Skeletal muscle satellite cell (primary cell): Measurements from ENCODE around the gene CHAC1.

Source experiments
- H3K27me3 ChIP-seq: 2 replicates; pipeline ENCODE4 v1.7.0; 2013; ENCODE audit warnings: low read length; ENCODE audit not compliant: control insufficient read depth, insufficient read depth
- H3K36me3 ChIP-seq: 2 replicates; pipeline ENCODE4 v1.7.0; 2013; ENCODE audit warnings: mild to moderate bottlenecking, control low read depth, low read length; ENCODE audit not compliant: insufficient read depth
- H3K4me1 ChIP-seq: 2 replicates; pipeline ENCODE4 v1.7.0; 2013; ENCODE audit warnings: low read length; ENCODE audit not compliant: control insufficient read depth, insufficient read depth
- H3K4me2 ChIP-seq: 2 replicates; pipeline ENCODE4 v1.7.0; 2013; ENCODE audit warnings: mild to moderate bottlenecking, low read length
- H3K4me3 ChIP-seq: 2 replicates; pipeline ENCODE4 v1.7.0; 2013; ENCODE audit warnings: low read length
- H3K9ac ChIP-seq: 2 replicates; pipeline ENCODE4 v1.7.0; 2013; ENCODE audit warnings: mild to moderate bottlenecking, low read depth, low read length, moderate library complexity
- H3K9me3 ChIP-seq: replicated peaks from 2 replicates; pipeline ENCODE4 v1.7.0; 2013; ENCODE audit warnings: mild to moderate bottlenecking, control low read depth, low read length

CHAC1 gene

DNA sequence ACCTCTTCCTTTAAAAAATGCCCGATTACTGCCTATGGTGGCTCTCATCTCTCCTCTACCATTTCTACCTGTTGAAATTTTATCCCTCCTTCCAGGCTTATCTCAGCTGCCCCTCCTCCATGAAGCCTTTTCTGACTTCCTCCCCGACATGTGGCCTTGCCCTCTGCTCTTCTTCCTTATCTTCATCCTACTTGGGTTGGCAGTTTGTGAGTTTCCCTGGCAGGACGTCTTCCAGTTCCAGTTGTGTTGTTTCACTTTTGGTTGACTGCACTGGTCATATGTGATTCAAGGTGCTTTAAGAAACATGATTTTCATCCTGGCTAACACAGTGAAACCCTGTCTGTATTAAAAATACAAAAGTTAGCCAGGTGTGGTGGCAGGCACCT is 19.8 kb upstream of the CHAC1 start:
- Histone ChIP-seq H3K4me2 (no peak overlapping the region), H3K4me3 (no peak overlapping the region), H3K27me3 (peaks cover 39% of the 10 kb centered on the region), H3K9ac (no peak overlapping the region), H3K9me3 (no peaks in the 10 kb centered on the region), H3K36me3 (no peaks in the 10 kb centered on the region), H3K4me1 (peaks cover 38% of the 10 kb centered on the region)

GRCh38 chr15:40934457-40934856 is 18.8 kb upstream of the CHAC1 start:
- Histone ChIP-seq H3K4me3 (no peak overlapping the region), H3K4me1 (peaks cover 29% of the 10 kb centered on the region)

DNA sequence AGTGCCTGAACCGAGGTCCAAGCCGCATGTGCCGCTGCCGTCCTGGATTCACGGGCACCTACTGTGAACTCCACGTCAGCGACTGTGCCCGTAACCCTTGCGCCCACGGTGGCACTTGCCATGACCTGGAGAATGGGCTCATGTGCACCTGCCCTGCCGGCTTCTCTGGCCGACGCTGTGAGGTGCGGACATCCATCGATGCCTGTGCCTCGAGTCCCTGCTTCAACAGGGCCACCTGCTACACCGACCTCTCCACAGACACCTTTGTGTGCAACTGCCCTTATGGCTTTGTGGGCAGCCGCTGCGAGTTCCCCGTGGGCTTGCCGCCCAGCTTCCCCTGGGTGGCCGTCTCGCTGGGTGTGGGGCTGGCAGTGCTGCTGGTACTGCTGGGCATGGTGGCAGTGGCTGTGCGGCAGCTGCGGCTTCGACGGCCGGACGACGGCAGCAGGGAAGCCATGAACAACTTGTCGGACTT is 17.0 kb upstream of the CHAC1 start:
- Histone ChIP-seq H3K4me3 (no peak overlapping the region), H3K36me3 (no peaks in the 10 kb centered on the region)

More at GRCh38 chr15:40934457-40934856, 18.8 kb upstream of the CHAC1 start:
- no peaks in the 10 kb centered on the region for H3K36me3 ChIP-seq
- peaks cover 29% of the 10 kb centered on the region for H3K27me3 ChIP-seq
- no peak overlapping the region for H3K4me2 ChIP-seq
- no peak overlapping the region for H3K9ac ChIP-seq
- no peaks in the 10 kb centered on the region for H3K9me3 ChIP-seq

GRCh38 chr15:40936709-40937666 is 16.3 kb upstream of the CHAC1 start:
- peaks cover 28% of the 10 kb centered on the region for H3K4me1 ChIP-seq
- H3K9me3 ChIP-seq, result no peaks in the 10 kb centered on the region
- H3K9ac ChIP-seq, result no peak overlapping the region
- H3K36me3 ChIP-seq, result no peaks in the 10 kb centered on the region
- no peak overlapping the region for H3K4me3 ChIP-seq
- peak overlapping the region; percentile 50 for H3K4me2 ChIP-seq
- H3K27me3 ChIP-seq, result peaks cover 4% of the 10 kb centered on the region

More for the DNA sequence above, 17.0 kb upstream of the CHAC1 start:
- Histone ChIP-seq H3K27me3 (peaks cover 11% of the 10 kb centered on the region), H3K9me3 (no peaks in the 10 kb centered on the region), H3K9ac (no peak overlapping the region), H3K4me1 (peaks cover 24% of the 10 kb centered on the region), H3K4me2 (no peak overlapping the region)

- Histone ChIP-seq H3K4me1 (peaks cover 36% of the 10 kb centered on the region), H3K9ac (no peak overlapping the region), H3K27me3 (no peaks in the 10 kb centered on the region), H3K36me3 (no peaks in the 10 kb centered on the region), H3K4me2 (peak overlapping the region; percentile 26), H3K4me3 (no peak overlapping the region), H3K9me3 (no peaks in the 10 kb centered on the region)
Observed at GRCh38 chr15:40937762-40938535, 15.3 kb upstream of the CHAC1 start.

- no peak overlapping the region for H3K4me2 ChIP-seq
- no peak overlapping the region for H3K9ac ChIP-seq
- H3K4me1 ChIP-seq, result peaks cover 36% of the 10 kb centered on the region
- no peaks in the 10 kb centered on the region for H3K9me3 ChIP-seq
- no peak overlapping the region for H3K4me3 ChIP-seq
- no peaks in the 10 kb centered on the region for H3K36me3 ChIP-seq
- H3K27me3 ChIP-seq, result no peaks in the 10 kb centered on the region
Observed at GRCh38 chr15:40938536-40938870, 14.8 kb upstream of the CHAC1 start.

DNA sequence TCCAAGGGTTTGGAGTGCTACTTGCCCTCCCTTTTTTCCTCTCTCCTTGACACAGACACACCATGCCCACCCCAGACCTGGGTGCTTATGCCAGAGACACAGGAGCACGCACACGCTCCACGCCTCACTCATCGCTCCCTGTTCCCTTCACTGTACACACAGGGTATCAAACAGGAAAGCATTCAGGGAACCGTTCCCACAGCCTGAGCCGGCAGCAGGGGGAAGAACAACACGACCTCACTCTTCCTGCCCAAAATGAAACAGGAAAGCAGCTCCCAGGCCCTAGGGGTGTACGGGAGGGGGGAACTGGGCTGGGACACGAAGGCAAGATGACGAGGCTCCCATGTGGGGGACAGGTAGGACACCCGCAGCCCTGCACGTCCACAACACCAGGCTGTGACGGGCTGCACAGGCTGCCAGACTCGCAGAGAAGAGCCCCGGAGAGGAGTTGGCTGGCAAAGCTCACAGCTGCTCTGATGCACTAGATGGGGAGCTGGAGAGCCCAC is 12.9 kb upstream of the CHAC1 start:
- Histone ChIP-seq H3K27me3 (no peaks in the 10 kb centered on the region), H3K9me3 (no peaks in the 10 kb centered on the region), H3K36me3 (no peaks in the 10 kb centered on the region), H3K4me2 (peak overlapping the region; percentile 14), H3K4me1 (peaks cover 36% of the 10 kb centered on the region), H3K4me3 (no peak overlapping the region), H3K9ac (no peak overlapping the region)

DNA sequence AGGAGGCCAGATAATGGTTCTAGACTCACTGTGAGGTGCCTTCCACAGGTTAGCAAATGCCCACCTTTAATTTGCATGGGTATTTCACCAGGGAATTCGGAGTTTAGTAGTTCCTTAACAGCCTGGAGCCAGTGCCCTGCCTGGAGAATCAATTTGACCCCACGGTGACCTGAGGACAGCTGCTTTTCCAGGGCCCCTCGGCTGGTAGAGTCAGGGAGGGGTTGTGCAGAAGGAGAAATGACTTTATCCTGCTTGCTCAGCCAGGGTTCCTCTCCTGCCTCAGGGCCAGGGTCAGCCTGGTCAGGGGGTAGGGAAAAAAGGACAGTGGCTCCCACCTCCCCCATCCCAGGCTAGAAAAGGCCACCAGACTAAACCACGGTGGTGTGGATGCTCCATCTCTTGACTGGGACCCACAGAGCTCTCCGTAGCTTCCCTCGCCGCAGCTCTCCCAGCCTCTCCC is 12.2 kb upstream of the CHAC1 start:
- H3K36me3 ChIP-seq, result no peaks in the 10 kb centered on the region
- H3K9ac ChIP-seq, result peak overlapping the region; percentile 80
- peak overlapping the region; percentile 84 for H3K4me2 ChIP-seq
- no peaks in the 10 kb centered on the region for H3K27me3 ChIP-seq
- H3K4me3 ChIP-seq, result peak overlapping the region; percentile 69
- H3K4me1 ChIP-seq, result peaks cover 36% of the 10 kb centered on the region
- H3K9me3 ChIP-seq, result no peaks in the 10 kb centered on the region

DNA sequence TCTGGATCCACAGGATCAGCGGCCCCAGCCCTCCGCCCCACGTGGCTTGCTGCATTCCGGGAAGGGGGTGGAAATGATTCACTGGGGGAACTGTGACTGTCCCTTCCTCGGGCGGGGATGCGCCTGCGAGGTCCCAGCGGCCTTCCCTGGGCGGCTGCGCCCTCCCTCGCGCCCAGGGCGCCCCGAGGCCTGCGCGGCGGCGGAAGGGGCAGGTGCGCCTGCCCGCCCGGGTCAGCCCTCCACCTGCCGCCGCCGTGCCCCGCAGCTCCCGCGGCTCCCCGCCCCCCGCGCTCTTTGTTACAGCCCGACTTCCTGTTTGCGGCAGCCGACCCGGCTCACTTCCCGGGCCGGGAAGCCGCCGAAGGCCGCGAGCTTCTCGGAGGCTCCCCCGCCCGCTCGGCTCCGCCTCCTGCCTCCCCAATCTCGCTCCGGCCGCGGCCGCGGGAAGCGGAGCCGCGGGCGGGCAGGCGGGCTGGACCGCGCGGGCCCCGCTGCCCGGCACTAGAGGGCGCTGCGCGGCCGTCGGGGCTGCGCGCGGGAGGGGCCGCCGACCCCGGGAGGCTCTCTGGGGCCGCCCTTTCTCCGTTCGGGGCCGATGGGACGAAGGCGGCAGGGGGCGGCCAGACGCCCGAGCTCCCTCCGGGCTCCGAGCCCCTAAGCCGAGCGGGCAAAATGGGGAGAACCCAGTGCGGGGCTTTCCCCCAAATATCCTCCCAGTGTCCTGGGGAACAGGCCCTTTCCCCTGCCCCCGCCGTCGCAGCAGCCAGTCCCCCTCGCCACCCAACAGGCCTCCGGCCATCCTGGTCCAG is 11.5 kb upstream of the CHAC1 start:
- peak overlapping the region; percentile 69 for H3K4me3 ChIP-seq
- H3K4me1 ChIP-seq, result peaks cover 33% of the 10 kb centered on the region
- H3K27me3 ChIP-seq, result no peaks in the 10 kb centered on the region
- no peaks in the 10 kb centered on the region for H3K36me3 ChIP-seq
- peak overlapping the region; percentile 80 for H3K9ac ChIP-seq
- peak overlapping the region; percentile 84 for H3K4me2 ChIP-seq
- H3K9me3 ChIP-seq, result no peaks in the 10 kb centered on the region

- H3K4me3 ChIP-seq, result peak overlapping the region; percentile 69
- peak overlapping the region; percentile 84 for H3K4me2 ChIP-seq
- no peaks in the 10 kb centered on the region for H3K27me3 ChIP-seq
- no peaks in the 10 kb centered on the region for H3K9me3 ChIP-seq
- no peaks in the 10 kb centered on the region for H3K36me3 ChIP-seq
- H3K9ac ChIP-seq, result peak overlapping the region; percentile 80
- H3K4me1 ChIP-seq, result peaks cover 26% of the 10 kb centered on the region
Observed at GRCh38 chr15:40942337-40942854, 10.9 kb upstream of the CHAC1 start.
